ENCODE measurements around the gene IP6K1.

IP6K1 gene

DNA sequence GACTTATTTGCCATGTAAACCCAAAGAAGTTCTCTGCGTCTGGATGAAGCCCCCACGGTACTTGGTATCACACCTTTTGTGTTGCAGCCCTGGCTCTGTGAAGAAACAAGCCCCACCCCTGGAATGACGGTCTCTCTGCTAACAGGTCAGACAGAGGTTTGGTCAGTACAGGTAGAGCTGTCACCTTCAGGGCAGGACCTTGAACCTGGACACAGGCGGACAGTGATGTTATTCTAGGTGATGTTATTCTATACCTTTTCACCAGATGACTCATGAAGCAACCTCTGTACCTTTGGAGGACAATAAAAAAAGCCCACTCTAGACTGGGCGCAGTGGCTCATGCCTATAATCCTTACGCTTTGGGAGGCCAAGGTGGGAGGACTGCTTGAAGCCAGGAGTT lies 51.6 kb downstream of the IP6K1 start:
- WGBS, result 98% methylated on average over 6 of the region's 6 CpGs
- no peak overlapping the region for H2AK5ac ChIP-seq (ENCODE audit: low read length, severe bottlenecking)
- H4K8ac ChIP-seq (ENCODE audit: low read length), result no peak overlapping the region
- H3K36me3 ChIP-seq (ENCODE audit: control insufficient read depth in 1 of 2, insufficient read depth in 2 of 2, low read depth in 1 of 2, low read length in 2 of 2), result peaks cover 57 to 88% of the 10 kb centered on the region in 2 experiments
- H2BK15ac ChIP-seq (ENCODE audit: low read depth, poor library complexity, severe bottlenecking), result no peak overlapping the region
- H2BK12ac ChIP-seq (ENCODE audit: low read length in 2 of 2), result no peak overlapping the region
- H3K4me1 ChIP-seq (ENCODE audit: control insufficient read depth, insufficient read depth, low read depth, low read length), result no peaks in the 10 kb centered on the region
- H3K18ac ChIP-seq (ENCODE audit: low read depth in 1 of 2, low read length in 2 of 2), result no peak overlapping the region
- H3K4ac ChIP-seq (ENCODE audit: low read depth in 1 of 2, low read length in 2 of 2), result no peak overlapping the region
- no peak overlapping the region for H2BK5ac ChIP-seq (ENCODE audit: low read depth, low read length, poor library complexity, severe bottlenecking)
- H3K4me3 ChIP-seq (ENCODE audit: insufficient read depth in 1 of 2, low read depth in 1 of 2, low read length in 2 of 2), result no peak overlapping the region
- H2BK120ac ChIP-seq (ENCODE audit: low read depth, low read length), result no peak overlapping the region
- no peak overlapping the region for H3K9ac ChIP-seq (ENCODE audit: low read length)
- no peak overlapping the region for H3K23ac ChIP-seq (ENCODE audit: low read length in 2 of 2)
- no peak overlapping the region for H3K27ac ChIP-seq (ENCODE audit: low read length, poor library complexity, severe bottlenecking)
- no peaks in the 10 kb centered on the region for H3K27me3 ChIP-seq (ENCODE audit: control insufficient read depth in 1 of 2, insufficient read depth in 1 of 2, low read length in 2 of 2)
- H2AFZ ChIP-seq (ENCODE audit: low read depth, low read length), result no peak overlapping the region
- H3K79me1 ChIP-seq (replicated peaks; ENCODE audit: low read length, poor library complexity, severe bottlenecking), result peaks cover 45% of the 10 kb centered on the region
- no peaks in the 10 kb centered on the region for H3K9me3 ChIP-seq (ENCODE audit: control insufficient read depth, low read length)
- H3K14ac ChIP-seq (ENCODE audit: low read length in 2 of 2), result no peak overlapping the region
- no peak overlapping the region for H4K91ac ChIP-seq (ENCODE audit: low read length)
- no peak for DNase-seq
- no peak overlapping the region for H3K4me2 ChIP-seq (ENCODE audit: low read length, poor library complexity, severe bottlenecking)

DNA sequence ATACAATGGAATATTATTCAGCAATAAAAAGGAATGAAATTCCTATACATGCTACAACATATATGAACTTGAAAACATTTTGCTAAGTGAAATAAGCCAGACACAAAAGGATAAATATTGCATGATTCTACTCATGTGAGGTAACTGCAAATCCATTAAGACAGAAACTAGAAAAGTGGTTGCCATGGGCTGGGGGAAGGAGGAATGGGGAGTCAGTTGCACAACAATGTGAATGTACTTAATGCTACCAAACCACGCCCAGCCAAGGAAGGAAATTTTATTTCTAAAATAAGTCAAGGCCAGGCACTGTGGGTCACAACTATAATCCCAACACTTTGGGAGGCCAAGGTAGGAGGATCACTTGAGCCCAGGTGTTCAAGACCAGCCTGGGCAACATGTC lies 52.8 kb downstream of the IP6K1 start:
- no peak overlapping the region for H4K8ac ChIP-seq (ENCODE audit: low read length)
- H2BK12ac ChIP-seq (ENCODE audit: low read length in 2 of 2), result no peak overlapping the region
- H3K18ac ChIP-seq (ENCODE audit: low read depth in 1 of 2, low read length in 2 of 2), result no peak overlapping the region
- H2BK120ac ChIP-seq (ENCODE audit: low read depth, low read length), result no peak overlapping the region
- H3K9ac ChIP-seq (ENCODE audit: low read length), result no peak overlapping the region
- no peak overlapping the region for H2AFZ ChIP-seq (ENCODE audit: low read depth, low read length)
- no peaks in the 10 kb centered on the region for H3K4me1 ChIP-seq (ENCODE audit: control insufficient read depth, insufficient read depth, low read depth, low read length)
- no peak overlapping the region for H2AK5ac ChIP-seq (ENCODE audit: low read length, severe bottlenecking)
- H3K4ac ChIP-seq (ENCODE audit: low read depth in 1 of 2, low read length in 2 of 2), result no peak overlapping the region
- no peak overlapping the region for H3K4me3 ChIP-seq (ENCODE audit: insufficient read depth in 1 of 2, low read depth in 1 of 2, low read length in 2 of 2)
- H4K91ac ChIP-seq (ENCODE audit: low read length), result no peak overlapping the region
- H3K27me3 ChIP-seq (ENCODE audit: control insufficient read depth in 1 of 2, insufficient read depth in 1 of 2, low read length in 2 of 2), result no peaks in the 10 kb centered on the region
- no peak overlapping the region for H3K23ac ChIP-seq (ENCODE audit: low read length in 2 of 2)
- no peak overlapping the region for H2BK15ac ChIP-seq (ENCODE audit: low read depth, poor library complexity, severe bottlenecking)
- H3K36me3 ChIP-seq (ENCODE audit: control insufficient read depth in 1 of 2, insufficient read depth in 2 of 2, low read depth in 1 of 2, low read length in 2 of 2), result peaks cover 56 to 82% of the 10 kb centered on the region in 2 experiments
- H3K9me3 ChIP-seq (ENCODE audit: control insufficient read depth, low read length), result no peaks in the 10 kb centered on the region
- H3K27ac ChIP-seq (ENCODE audit: low read length, poor library complexity, severe bottlenecking), result no peak overlapping the region
- H3K14ac ChIP-seq (ENCODE audit: low read length in 2 of 2), result no peak overlapping the region
- no peak overlapping the region for H3K4me2 ChIP-seq (ENCODE audit: low read length, poor library complexity, severe bottlenecking)
- peaks cover 41% of the 10 kb centered on the region for H3K79me1 ChIP-seq (replicated peaks; ENCODE audit: low read length, poor library complexity, severe bottlenecking)
- no peak overlapping the region for H2BK5ac ChIP-seq (ENCODE audit: low read depth, low read length, poor library complexity, severe bottlenecking)
- peak; percentile 41 for DNase-seq
- WGBS, result 100% methylated on average over 1 of the region's 1 CpG

DNA sequence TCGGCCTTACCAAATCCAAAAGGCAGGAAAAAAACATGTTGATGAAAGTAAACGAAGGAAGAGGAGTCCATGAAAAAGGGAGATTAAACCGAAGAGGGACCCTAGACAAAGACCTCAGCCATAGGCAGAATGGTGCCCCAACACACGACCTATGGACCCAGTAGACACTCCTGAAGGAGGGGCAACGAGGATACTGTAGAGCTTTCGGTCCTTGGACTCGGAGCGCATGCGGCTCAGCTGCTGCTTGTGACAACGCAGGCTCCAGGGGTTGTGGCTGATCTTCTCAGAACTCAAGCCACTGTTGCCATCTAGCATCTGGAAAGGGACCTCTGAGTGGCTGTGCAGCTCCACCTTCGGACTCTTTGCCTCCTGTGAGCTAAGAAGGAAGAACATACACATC lies 53.7 kb downstream of the IP6K1 start:
- Histone ChIP-seq H2AK5ac (ENCODE audit: low read length, severe bottlenecking) (no peak overlapping the region), H4K8ac (ENCODE audit: low read length) (no peak overlapping the region), H2AFZ (ENCODE audit: low read depth, low read length) (no peak overlapping the region), H3K14ac (ENCODE audit: low read length in 2 of 2) (no peak overlapping the region), H3K27me3 (ENCODE audit: control insufficient read depth in 1 of 2, insufficient read depth in 1 of 2, low read length in 2 of 2) (no peaks in the 10 kb centered on the region), H3K4me1 (ENCODE audit: control insufficient read depth, insufficient read depth, low read depth, low read length) (no peaks in the 10 kb centered on the region), H2BK120ac (ENCODE audit: low read depth, low read length) (no peak overlapping the region), H4K91ac (ENCODE audit: low read length) (no peak overlapping the region), H3K79me1 (replicated peaks; ENCODE audit: low read length, poor library complexity, severe bottlenecking) (peaks cover 37% of the 10 kb centered on the region), H3K4ac (ENCODE audit: low read depth in 1 of 2, low read length in 2 of 2) (no peak overlapping the region), H3K18ac (ENCODE audit: low read depth in 1 of 2, low read length in 2 of 2) (no peak overlapping the region), H3K9me3 (ENCODE audit: control insufficient read depth, low read length) (no peaks in the 10 kb centered on the region), H3K36me3 (ENCODE audit: control insufficient read depth in 1 of 2, insufficient read depth in 2 of 2, low read depth in 1 of 2, low read length in 2 of 2) (peaks cover 54 to 81% of the 10 kb centered on the region in 2 experiments), H3K27ac (ENCODE audit: low read length, poor library complexity, severe bottlenecking) (no peak overlapping the region), H2BK15ac (ENCODE audit: low read depth, poor library complexity, severe bottlenecking) (no peak overlapping the region), H2BK12ac (ENCODE audit: low read length in 2 of 2) (no peak overlapping the region), H2BK5ac (ENCODE audit: low read depth, low read length, poor library complexity, severe bottlenecking) (no peak overlapping the region), H3K4me3 (ENCODE audit: insufficient read depth in 1 of 2, low read depth in 1 of 2, low read length in 2 of 2) (no peak overlapping the region), H3K23ac (ENCODE audit: low read length in 2 of 2) (no peak overlapping the region), H3K9ac (ENCODE audit: low read length) (no peak overlapping the region), H3K4me2 (ENCODE audit: low read length, poor library complexity, severe bottlenecking) (no peak overlapping the region)
- DNase-seq, result no peak
- WGBS, result 98% methylated on average over 11 of the region's 11 CpGs

DNA sequence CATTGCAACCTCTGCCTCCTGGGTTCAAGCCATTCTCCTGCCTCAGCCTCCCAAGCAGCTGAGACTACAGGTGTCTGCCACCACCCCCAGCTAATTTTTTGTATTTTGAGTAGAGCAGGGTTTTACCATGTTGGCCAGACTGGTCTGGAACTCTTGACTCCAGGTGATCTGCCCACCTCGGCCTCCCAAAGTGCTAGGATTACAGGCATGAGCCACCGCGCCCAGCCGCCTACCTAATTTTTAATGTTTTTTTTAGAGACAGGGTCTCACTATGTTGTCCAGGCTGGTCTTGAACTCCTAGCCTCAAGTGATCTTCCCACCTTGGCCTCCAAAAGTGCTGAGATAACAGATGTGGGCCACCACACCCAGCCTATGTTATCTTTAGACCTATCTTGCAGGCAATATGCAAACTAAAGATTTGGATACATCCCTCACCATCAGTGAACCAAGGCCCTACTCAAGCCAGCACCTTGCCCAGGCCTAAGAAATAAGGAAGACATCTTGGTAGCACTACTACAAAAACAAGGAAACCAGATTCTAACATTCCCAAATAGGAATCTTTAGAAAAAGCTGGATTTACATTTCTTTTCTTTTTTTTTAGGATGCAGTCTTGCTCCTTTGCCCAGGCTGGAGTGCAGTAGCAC lies 56.3 kb downstream of the IP6K1 start:
- H2BK120ac ChIP-seq (ENCODE audit: low read depth, low read length), result no peak overlapping the region
- H3K14ac ChIP-seq (ENCODE audit: low read length in 2 of 2), result no peak overlapping the region
- H3K23ac ChIP-seq (ENCODE audit: low read length in 2 of 2), result no peak overlapping the region
- no peak overlapping the region for H3K27ac ChIP-seq (ENCODE audit: low read length, poor library complexity, severe bottlenecking)
- H2BK12ac ChIP-seq (ENCODE audit: low read length in 2 of 2), result no peak overlapping the region
- H3K4me1 ChIP-seq (ENCODE audit: control insufficient read depth, insufficient read depth, low read depth, low read length), result no peaks in the 10 kb centered on the region
- H3K9me3 ChIP-seq (ENCODE audit: control insufficient read depth, low read length), result no peaks in the 10 kb centered on the region
- no peak overlapping the region for H2BK5ac ChIP-seq (ENCODE audit: low read depth, low read length, poor library complexity, severe bottlenecking)
- no peak overlapping the region for H2BK15ac ChIP-seq (ENCODE audit: low read depth, poor library complexity, severe bottlenecking)
- H3K4ac ChIP-seq (ENCODE audit: low read depth in 1 of 2, low read length in 2 of 2), result no peak overlapping the region
- no peak for DNase-seq
- no peak overlapping the region for H3K18ac ChIP-seq (ENCODE audit: low read depth in 1 of 2, low read length in 2 of 2)
- no peaks in the 10 kb centered on the region for H3K27me3 ChIP-seq (ENCODE audit: control insufficient read depth in 1 of 2, insufficient read depth in 1 of 2, low read length in 2 of 2)
- no peak overlapping the region for H4K91ac ChIP-seq (ENCODE audit: low read length)
- no peak overlapping the region for H3K9ac ChIP-seq (ENCODE audit: low read length)
- no peak overlapping the region for H2AK5ac ChIP-seq (ENCODE audit: low read length, severe bottlenecking)
- peaks cover 39% of the 10 kb centered on the region for H3K79me1 ChIP-seq (replicated peaks; ENCODE audit: low read length, poor library complexity, severe bottlenecking)
- H3K4me2 ChIP-seq (ENCODE audit: low read length, poor library complexity, severe bottlenecking), result no peak overlapping the region
- 100% methylated on average over 4 of the region's 4 CpGs for WGBS
- H3K36me3 ChIP-seq (ENCODE audit: control insufficient read depth in 1 of 2, insufficient read depth in 2 of 2, low read depth in 1 of 2, low read length in 2 of 2), result peaks cover 61 to 87% of the 10 kb centered on the region in 2 experiments
- H2AFZ ChIP-seq (ENCODE audit: low read depth, low read length), result no peak overlapping the region
- no peak overlapping the region for H3K4me3 ChIP-seq (ENCODE audit: insufficient read depth in 1 of 2, low read depth in 1 of 2, low read length in 2 of 2)
- H4K8ac ChIP-seq (ENCODE audit: low read length), result no peak overlapping the region

All from mesenchymal stem cell (in vitro differentiated cells and primary cell).